Fibroblast of skin of back (primary cell): ENCODE results near the gene AP3D1.

Experiments
- DNase-seq: peaks from one replicate; pipeline ENCODE4 v3.0.0-alpha.2; 2013

Gene AP3D1

GRCh38 chr19:2126879-2127518, 24.4 kb downstream of the AP3D1 start:
- no peak for DNase-seq

GRCh38 chr19:2123682-2124387, 27.5 kb downstream of the AP3D1 start:
- DNase-seq = no peak

- no peak for DNase-seq
Measured at GRCh38 chr19:2122982-2123381, 28.4 kb downstream of the AP3D1 start.

GRCh38 chr19:2122251-2122650, 29.1 kb downstream of the AP3D1 start:
- no peak for DNase-seq

DNA sequence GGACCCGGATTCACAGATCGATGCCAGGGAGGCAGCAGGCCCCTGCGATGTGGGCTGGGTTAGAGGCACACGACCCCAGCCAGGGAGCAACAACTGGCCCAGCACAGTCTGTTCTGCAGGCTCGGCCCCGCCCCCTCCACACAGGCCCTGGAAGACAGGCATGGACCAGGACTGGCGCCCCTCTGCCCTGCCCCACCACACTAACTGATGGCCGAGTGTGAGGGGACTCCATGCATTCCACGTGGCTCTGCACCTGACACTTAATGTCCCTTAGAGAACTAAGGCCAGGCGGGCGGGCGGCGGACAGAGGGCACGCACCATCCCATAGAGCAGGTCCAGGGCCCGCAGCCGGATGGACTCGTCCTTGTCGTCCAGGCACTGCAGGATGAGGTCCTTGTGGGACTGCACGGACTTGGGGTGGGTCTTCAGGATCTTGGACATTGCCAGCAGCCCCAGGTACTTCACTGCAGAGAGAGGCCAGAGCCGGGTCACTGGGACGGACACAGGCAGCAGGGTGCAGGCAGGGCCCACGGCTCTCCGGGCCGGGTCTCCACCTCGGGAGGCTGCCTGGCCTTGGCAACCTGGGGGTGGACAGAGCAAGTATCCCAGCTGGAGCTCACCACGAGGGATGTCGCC, 29.8 kb downstream of the AP3D1 start:
- no peak for DNase-seq

DNA sequence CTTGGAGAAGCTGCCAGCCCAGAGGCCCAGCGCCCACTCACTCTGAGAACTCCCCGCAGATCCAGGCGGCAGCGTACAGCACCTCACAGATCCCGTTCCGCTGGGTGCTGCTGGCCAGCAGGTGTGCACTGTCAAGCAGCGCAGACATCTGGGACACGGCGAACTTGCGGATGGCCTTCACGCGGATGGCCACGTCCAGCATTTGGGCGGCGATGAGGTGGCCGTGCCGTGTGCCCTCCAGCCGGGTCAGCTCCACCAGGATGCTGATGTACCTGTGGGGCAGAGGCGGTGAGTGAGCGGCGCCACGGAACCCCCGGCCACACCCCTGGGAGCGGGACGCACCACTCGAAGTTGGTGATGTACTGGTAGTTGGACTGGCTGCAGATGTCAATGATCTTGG, 30.5 kb downstream of the AP3D1 start:
- DNase-seq = no peak

- no peak for DNase-seq
Measured at GRCh38 chr19:2119921-2120785, 31.2 kb downstream of the AP3D1 start.

- no peak for DNase-seq
Measured at GRCh38 chr19:2118438-2118837, 32.9 kb downstream of the AP3D1 start.

- DNase-seq = no peak
Measured at GRCh38 chr19:2117215-2117960, 34.0 kb downstream of the AP3D1 start.

- no peak for DNase-seq
Measured at GRCh38 chr19:2116507-2116906, 34.9 kb downstream of the AP3D1 start.

- no peak for DNase-seq
Measured at GRCh38 chr19:2115911-2116426, 35.4 kb downstream of the AP3D1 start.

DNA sequence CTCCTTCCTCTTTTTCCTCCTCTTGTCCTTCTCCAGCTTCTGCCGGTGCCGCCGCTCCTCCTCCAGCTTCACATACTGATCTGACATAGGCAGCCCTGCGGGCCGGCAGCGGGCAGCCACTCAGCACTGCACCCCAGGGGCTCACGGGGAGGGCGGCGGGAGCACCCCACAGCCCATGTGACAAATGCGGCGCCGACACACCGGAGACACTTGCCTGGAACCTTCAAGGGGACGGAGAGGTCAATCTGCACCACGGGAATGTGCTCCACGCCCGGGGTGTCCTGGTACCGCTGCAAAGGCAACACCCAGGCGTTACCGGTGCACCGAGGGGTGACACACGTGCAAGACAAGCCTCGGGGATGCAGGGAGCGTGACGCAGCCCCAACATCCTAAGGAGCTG, 36.0 kb downstream of the AP3D1 start:
- DNase-seq = no peak

- no peak for DNase-seq
Measured at GRCh38 chr19:2114821-2115220, 36.5 kb downstream of the AP3D1 start.

DNA sequence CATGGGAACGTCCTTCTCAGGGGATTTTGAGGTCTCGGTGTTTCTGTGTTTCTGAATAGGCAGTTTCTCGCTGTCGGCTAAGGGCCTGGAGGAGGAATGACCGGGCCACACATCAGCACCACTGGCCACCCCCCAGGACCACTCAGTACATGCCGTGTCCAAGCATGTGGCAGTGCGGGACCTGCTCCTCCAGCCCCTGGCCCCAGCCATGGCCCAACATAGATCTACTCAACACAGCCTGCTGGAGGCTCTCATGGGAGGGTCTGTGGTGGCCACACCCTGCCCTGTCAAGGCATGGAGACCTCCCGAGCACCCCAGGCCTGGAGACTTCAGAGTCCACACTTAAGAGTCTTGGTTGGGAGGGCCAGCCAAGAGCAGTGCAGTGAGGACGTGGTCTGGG, 37.1 kb downstream of the AP3D1 start:
- no peak for DNase-seq

- peak; percentile 90 for DNase-seq
Measured at GRCh38 chr19:2113439-2114211, 37.7 kb downstream of the AP3D1 start.

DNA sequence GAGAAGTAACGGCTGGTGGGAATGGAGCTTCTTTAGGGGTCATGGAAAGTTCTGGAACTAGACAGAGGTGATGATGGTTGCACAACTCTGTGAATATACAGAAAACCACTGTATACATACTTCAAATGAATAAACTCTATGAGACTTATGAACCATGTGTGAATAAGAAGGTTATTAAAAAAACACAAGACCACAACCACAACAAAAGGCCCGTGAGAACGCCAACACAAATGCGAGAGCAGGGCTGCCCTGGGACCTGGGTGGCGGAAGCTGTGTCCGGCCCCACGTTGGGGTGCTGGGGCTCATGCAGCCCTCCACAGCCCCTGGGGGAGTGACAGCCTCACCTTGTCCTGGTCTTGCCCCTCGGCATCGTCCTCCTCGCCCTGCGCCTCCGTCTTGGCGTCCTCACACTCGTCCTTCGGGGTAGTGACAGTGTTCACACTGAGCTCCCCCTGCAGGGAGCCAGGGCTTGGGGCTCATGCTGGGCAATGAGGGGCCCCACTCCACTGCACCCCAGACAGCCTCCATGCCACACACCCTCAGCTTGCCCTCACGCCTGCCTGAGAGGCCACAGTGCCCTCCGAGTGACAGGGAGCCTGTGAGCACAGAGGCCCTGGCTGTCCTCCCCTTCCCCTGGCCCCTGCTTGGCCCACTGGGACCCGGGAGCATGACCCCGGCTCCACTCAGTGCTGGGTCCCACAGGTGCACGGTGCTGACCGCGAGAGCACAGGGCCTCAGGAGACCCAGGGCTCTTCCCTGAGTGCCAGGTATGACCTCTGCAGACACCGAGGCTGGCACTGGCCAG, 38.6 kb downstream of the AP3D1 start:
- no peak for DNase-seq

- DNase-seq = no peak
Measured at GRCh38 chr19:2111886-2112285, 39.5 kb downstream of the AP3D1 start.

DNA sequence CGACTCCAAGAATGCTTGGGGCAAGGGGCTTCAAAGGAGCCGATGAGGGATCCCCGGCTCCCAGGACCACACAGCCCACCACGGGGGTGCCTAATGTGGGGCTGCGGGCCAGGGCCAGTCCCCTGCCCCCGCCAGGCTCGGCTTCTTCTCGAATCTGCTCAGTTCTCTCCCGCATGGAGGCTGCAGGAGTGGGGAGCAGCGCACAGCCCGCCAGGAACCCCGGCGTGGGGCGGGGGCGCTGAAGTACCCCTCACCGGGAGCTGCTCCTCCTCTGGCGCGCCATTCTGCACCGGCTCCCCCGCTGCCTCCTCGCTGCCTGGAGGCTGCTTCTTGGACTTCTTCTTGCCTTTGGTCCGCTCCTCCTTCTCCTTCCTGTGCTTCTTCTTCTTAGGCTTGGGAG, 39.9 kb downstream of the AP3D1 start:
- DNase-seq = no peak

GRCh38 chr19:2110822-2111221, 40.5 kb downstream of the AP3D1 start:
- no peak for DNase-seq
